ENCODE measurements around the gene GNG5.

The GNG5 gene

GRCh38 chr1:84506002-84506728 lies at the start of gene GNG5, which contains the start of gene SPATA1:
Gene GNG5, minus strand, starts transcription at chr1:84506581. Its CDS starts 490 bp downstream, at chr1:84506091.
Gene SPATA1, plus strand, starts transcription at chr1:84506386. Its CDS starts 9,974 bp downstream, at chr1:84516360.
- TF ChIP-seq GATA3 (IDR thresholded peaks at IDR 0.05; ENCODE audit: low read depth, low read length) (no peak), GATA2 (IDR thresholded peaks at IDR 0.05; ENCODE audit: low read depth, low read length) (no peak)

GRCh38 chr1:84550826-84551225 lies 44.4 kb upstream of the GNG5 start:
- TF ChIP-seq GATA3 (IDR thresholded peaks at IDR 0.05; ENCODE audit: low read depth, low read length), result no peak

DNA sequence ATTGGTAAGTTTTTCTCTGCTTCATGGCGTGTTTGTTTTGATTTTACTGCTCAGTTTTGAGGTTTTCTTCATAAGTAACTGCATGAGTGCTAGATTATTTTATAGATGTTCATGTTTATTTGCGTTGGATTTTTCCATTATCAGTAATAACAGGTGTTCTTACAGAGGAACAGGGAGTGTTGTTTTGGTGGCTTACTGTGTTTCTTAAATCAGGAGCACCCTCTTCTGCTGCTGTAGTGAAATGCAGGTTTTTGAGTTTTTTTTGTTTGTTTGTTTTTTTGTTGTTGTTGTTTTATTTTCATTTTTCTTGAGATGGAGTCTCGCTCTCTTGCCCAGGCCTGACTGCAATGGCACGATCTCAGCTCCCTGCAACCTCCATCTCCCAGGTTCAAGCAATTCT lies 35.3 kb upstream of the GNG5 start:
- no peak for TF ChIP-seq GATA3 (IDR thresholded peaks at IDR 0.05; ENCODE audit: low read depth, low read length)
- TF ChIP-seq GATA2 (IDR thresholded peaks at IDR 0.05; ENCODE audit: low read depth, low read length), result no peak

- TF ChIP-seq GATA2 (IDR thresholded peaks at IDR 0.05; ENCODE audit: low read depth, low read length), result no peak
- no peak for TF ChIP-seq GATA3 (IDR thresholded peaks at IDR 0.05; ENCODE audit: low read depth, low read length)
These were observed 34.4 kb upstream of the GNG5 start for GRCh38 chr1:84540759-84541158.

- TF ChIP-seq GATA2 (IDR thresholded peaks at IDR 0.05; ENCODE audit: low read depth, low read length) (no peak), GATA3 (IDR thresholded peaks at IDR 0.05; ENCODE audit: low read depth, low read length) (no peak)
These were observed 33.6 kb upstream of the GNG5 start for GRCh38 chr1:84539972-84540371.

DNA sequence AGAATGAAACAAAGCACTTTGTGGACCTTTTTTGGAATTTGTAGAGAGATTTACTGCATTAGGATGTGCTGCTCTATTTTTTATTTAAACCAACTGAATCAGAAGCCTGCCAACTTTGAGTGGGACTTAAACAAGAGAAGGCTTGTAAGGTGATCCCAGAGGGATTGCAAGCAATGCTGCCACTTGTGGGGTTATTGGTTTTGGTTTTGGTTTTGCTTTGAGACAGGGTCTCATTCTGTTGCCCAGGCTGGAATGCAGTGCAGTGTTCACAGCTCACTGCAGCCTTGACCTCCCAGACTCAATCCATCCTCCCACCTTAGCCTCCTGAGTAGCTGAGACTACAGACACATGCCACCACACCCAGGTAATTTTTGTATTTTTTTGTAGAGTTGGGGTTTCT lies 32.2 kb upstream of the GNG5 start:
- TF ChIP-seq GATA3 (IDR thresholded peaks at IDR 0.05; ENCODE audit: low read depth, low read length), result no peak
- no peak for TF ChIP-seq GATA2 (IDR thresholded peaks at IDR 0.05; ENCODE audit: low read depth, low read length)

DNA sequence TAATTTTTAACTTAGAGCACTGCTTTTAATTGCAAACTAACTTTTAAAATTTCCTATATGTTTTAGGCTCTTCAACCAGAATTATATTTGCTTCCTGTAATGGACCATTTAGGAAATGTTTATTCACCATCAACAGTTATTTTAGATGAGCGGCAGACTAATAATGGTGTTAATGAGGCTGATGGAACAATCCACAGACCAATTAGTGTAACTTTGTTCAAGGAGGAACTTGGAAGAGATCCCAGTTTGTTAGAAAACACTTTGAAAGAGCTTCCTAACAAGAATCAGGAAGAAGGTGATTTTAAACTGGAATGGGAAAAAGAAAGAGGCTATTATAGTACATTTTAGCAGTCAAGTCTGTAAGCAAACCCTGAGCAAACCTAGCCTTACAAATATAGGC lies 19.4 kb upstream of the GNG5 start:
- TF ChIP-seq GATA2 (IDR thresholded peaks at IDR 0.05; ENCODE audit: low read depth, low read length), result no peak
- TF ChIP-seq GATA3 (IDR thresholded peaks at IDR 0.05; ENCODE audit: low read depth, low read length), result no peak

DNA sequence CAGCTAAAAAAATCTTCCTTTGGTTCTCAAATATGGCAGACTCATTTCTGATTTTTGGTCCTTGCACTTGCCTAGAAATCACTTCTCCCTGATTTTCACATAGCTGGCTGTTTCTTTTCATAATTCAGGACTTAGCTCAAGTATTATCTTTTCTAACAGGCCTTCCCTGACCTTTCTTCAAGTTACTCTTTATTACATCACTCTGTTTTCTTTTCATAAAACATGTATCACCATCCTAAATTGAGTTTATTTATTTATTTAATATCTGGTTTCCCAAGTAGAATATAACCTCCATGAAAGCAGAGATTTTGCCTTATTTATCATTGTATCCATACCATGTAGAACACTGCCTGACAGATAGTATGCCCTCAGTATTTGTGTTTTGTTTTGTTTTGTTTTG lies 18.2 kb upstream of the GNG5 start:
- TF ChIP-seq GATA2 (IDR thresholded peaks at IDR 0.05; ENCODE audit: low read depth, low read length) (no peak), GATA3 (IDR thresholded peaks at IDR 0.05; ENCODE audit: low read depth, low read length) (no peak)

- no peak for TF ChIP-seq GATA2 (IDR thresholded peaks at IDR 0.05; ENCODE audit: low read depth, low read length)
- TF ChIP-seq GATA3 (IDR thresholded peaks at IDR 0.05; ENCODE audit: low read depth, low read length), result no peak
These were observed 4.3 kb upstream of the GNG5 start for GRCh38 chr1:84510668-84511067.

DNA sequence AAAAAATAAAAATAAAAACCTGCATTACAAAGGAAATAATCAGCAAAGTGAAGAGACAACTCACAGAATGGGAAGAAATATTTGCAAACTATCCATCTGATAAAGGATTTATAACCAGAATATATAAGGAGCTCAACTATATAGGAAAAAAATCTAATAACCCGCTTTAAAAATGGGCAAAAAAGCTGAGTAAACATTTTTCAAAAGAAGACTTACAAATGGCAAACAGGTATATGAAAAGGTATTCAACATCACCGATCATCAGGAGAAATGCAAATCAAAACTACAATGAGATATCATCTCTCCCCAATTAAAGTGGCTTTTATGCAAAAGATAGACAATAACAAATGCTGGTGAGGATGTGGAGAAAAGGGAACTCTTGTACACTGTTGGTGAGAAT lies 3.8 kb upstream of the GNG5 start:
- TF ChIP-seq GATA2 (IDR thresholded peaks at IDR 0.05; ENCODE audit: low read depth, low read length) (no peak), GATA3 (IDR thresholded peaks at IDR 0.05; ENCODE audit: low read depth, low read length) (no peak)

DNA sequence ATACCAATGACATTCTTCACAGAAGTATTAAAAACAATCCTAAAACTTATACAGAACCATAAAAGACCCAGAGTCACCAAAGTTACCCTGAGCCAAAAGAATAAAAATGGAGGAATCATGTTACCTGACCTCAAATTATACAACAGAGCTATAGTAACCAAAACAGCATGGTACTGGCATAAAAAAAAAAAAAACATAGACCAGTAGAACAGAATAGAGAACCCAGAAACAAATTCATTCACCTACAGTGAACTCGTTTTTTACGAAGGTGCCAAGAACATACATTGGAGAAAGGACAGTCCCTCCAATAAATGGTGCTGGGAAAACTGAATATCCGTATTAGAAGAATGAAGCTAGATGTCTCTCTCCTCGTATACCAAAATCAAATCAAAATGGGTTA lies 2.6 kb upstream of the GNG5 start:
- no peak for TF ChIP-seq GATA2 (IDR thresholded peaks at IDR 0.05; ENCODE audit: low read depth, low read length)
- TF ChIP-seq GATA3 (IDR thresholded peaks at IDR 0.05; ENCODE audit: low read depth, low read length), result no peak

DNA sequence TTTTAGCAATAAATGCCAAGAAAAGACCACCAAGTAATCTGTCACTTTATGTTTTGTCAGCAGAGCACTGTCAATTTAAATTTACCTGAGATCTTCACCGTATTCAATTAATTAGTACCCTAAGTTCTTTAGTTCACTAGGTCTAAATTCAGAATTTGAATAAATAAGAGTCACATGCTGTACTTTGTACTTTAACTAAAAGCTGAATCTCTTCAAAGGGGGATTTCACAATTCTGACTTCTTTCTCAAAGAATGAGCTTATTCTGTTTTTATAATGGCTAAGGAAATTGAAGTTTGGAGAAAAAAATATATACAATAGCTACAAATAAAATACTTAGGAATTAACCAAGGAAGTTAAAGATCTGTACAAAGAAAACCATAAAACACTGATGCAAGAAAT lies 2.1 kb upstream of the GNG5 start:
- TF ChIP-seq GATA2 (IDR thresholded peaks at IDR 0.05; ENCODE audit: low read depth, low read length), result no peak
- no peak for TF ChIP-seq GATA3 (IDR thresholded peaks at IDR 0.05; ENCODE audit: low read depth, low read length)

DNA sequence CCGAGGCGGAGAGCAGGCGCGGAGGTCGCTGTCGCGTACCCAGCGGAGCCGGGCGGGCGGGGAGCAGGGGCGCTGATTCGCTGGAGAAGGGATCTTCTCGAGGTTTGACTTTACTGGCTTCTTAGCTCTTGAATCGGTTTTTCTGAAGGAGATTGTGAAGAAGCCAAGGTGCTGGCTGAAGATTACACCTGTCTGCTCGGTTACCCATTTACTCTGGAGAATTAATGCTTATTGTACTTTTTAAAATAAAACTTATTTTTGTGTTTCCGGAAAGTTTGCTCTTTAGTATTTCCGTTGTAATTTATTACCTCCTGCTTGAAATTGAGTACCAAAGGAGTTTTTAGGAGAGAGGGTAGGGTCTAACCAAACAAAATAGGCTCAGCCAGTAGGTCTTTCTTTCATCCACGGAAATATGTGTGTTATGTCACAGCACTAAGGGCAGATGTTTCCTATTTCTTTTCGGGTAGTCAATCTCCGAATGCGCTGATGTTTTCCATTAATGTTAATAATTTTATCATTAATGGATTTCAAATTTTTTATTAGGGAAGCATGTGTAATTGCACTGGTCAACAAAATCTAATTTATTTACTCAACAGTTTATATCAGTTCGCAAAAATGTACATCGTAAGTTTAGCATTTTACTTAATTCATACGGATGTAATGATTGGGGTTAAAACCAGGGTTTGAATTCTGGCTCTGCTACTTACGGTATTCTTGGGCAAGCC lies 510 bp upstream of the GNG5 start:
- no peak for TF ChIP-seq GATA2 (IDR thresholded peaks at IDR 0.05; ENCODE audit: low read depth, low read length)
- no peak for TF ChIP-seq GATA3 (IDR thresholded peaks at IDR 0.05; ENCODE audit: low read depth, low read length)

DNA sequence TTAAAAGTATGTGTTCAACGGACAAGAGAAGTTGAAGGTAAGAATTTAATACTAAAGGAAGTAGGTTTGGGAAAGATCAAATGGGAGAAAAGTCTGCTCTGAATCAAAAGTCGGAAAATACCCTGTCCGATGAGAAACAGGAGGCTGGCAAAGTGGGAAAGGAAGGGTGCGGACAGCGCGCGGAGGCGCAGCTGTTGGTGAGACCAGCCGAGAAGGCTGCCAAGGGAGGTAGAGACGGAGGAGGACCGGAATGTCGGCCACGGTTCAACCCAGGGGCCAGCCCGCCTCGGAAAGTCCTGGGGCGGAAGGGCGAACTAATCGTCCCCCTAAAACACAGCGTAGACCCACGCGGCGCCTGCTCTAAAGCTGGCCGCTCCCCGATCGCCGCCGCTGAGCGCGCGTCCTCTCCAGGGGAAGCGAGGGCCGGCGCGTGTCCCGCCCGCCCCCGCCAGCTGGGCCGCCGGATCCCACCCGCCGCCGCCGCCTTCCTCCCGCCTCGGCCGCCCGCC lies 834 bp downstream of the GNG5 start:
- TF ChIP-seq GATA3 (IDR thresholded peaks at IDR 0.05; ENCODE audit: low read depth, low read length) (no peak), GATA2 (IDR thresholded peaks at IDR 0.05; ENCODE audit: low read depth, low read length) (no peak)
